Thyroid gland (tissue), 4 donors: Measurements from ENCODE around the gene OOSP3. TPM values are rescaled to one million over a fixed set of nuclear protein-coding genes. Genes with fewer than 3 reads are reported as not detected.
"Not testable (repeated sequence)": the region's sequence is repeated elsewhere in the genome, so short reads cannot be mapped to it uniquely, and the experiment has no call there.

Experiments
- DNase-seq, 2 donors: peaks; one replicate each; pipeline ENCODE4 v3.0.0-alpha.2; 2019
- H3K27ac ChIP-seq, 3 donors: fragments of 200-600 bp; sonication (generic); 1 replicate in 2 of 3; 2 replicates in 1 of 3; pipeline ENCODE4 v1.5.1; 2016 to 2019; ENCODE audit warnings: mild to moderate bottlenecking in 1 of 3, moderate library complexity in 1 of 3
- H3K27me3 ChIP-seq: fragments of 200-600 bp; sonication (generic); one replicate; pipeline ENCODE4 v1.5.1; 2019
- H3K36me3 ChIP-seq, 2 donors: fragments of 200-600 bp; sonication (generic); one replicate each; pipeline ENCODE4 v1.5.1; 2016 to 2019
- H3K4me1 ChIP-seq, 2 donors: fragments of 200-600 bp; sonication (generic); one replicate each; pipeline ENCODE4 v1.5.1; 2017 to 2019
- H3K4me3 ChIP-seq, 3 donors: fragments of 200-600 bp; sonication (generic); replicated peaks in 1 of 3; 1 replicate in 2 of 3; 2 replicates in 1 of 3; pipeline ENCODE4 v1.5.1; 2016; ENCODE audit warnings: mild to moderate bottlenecking in 1 of 3
- H3K9me3 ChIP-seq: fragments of 200-600 bp; sonication (generic); one replicate; pipeline ENCODE4 v1.5.1; 2017
- POLR2A ChIP-seq, 2 donors: fragments of 450-650 bp; IDR thresholded peaks; one replicate each; pipeline ENCODE4 v1.6.1; 2017; ENCODE audit warnings: antibody characterized with exemption in 2 of 2, mild to moderate bottlenecking in 2 of 2, moderate library complexity in 1 of 2
- WGBS, 2 donors: methylation state at CpG; one replicate each; pipeline ENCODE4 v1.1.5; 2017; 5-methylcytosine and 5-hydroxymethylcytosine counted together
- intact Hi-C: fragments of 100-400 bp; cut with DNase I; formaldehyde crosslinking; loops from one replicate; pipeline ENCODE4 v1.15.1; 2023
- total RNA-seq, 4 donors: library from RNA; depleted of rRNA; stranded (reverse); fragments of >200 nt; gene quantifications; one replicate each; pipeline ENCODE4 v1.2.3, GENCODE V29; 2016
- TF ChIP-seq, protein P1 (sequence below), 6 experiments: fragments of 200-600 bp in 3 of 6; fragments of 450-650 bp in 3 of 6; sonication (generic) in 3 of 6; IDR thresholded peaks; one replicate each; pipeline ENCODE4 v1.5.1; 2016 to 2019; ENCODE audit warnings: antibody characterized with exemption in 6 of 6, mild to moderate bottlenecking in 2 of 6, inconsistent platforms in 1 of 6, moderate library complexity in 1 of 6

OOSP3 gene
- total RNA-seq, 4 donors from 2014 or later: not detected

DNA sequence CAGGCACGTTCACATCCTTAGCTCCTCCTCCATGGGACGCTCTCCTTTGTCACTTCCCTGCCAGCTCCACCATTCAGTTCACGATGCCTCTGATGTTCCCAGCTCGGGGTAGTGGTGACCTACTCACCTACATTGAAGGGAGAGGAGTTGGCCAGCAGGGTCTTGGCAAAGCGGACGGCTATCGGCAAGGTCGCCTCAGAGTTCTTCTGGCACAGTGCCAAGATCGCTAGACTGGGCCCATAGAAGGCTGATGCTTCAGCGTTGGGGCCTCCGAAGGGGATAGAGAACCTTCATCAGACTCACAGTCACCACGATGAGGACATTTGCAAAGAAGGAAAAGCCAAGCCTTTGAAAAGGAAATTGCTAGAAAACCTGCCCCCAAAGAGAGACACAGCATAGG, 36.3 kb upstream of the OOSP3 start:
- TF ChIP-seq, protein P1, sequence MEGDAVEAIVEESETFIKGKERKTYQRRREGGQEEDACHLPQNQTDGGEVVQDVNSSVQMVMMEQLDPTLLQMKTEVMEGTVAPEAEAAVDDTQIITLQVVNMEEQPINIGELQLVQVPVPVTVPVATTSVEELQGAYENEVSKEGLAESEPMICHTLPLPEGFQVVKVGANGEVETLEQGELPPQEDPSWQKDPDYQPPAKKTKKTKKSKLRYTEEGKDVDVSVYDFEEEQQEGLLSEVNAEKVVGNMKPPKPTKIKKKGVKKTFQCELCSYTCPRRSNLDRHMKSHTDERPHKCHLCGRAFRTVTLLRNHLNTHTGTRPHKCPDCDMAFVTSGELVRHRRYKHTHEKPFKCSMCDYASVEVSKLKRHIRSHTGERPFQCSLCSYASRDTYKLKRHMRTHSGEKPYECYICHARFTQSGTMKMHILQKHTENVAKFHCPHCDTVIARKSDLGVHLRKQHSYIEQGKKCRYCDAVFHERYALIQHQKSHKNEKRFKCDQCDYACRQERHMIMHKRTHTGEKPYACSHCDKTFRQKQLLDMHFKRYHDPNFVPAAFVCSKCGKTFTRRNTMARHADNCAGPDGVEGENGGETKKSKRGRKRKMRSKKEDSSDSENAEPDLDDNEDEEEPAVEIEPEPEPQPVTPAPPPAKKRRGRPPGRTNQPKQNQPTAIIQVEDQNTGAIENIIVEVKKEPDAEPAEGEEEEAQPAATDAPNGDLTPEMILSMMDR (IDR thresholded peaks at IDR 0.05): no peak
- no peak for TF ChIP-seq POLR2A (IDR thresholded peaks at IDR 0.05)
- 78 to 80% methylated on average over 12 of the region's 12 CpGs for WGBS, 2 donors
- intact Hi-C loops: no loop called here
- Histone ChIP-seq H3K36me3 (no peaks in the 10 kb centered on the region), H3K27me3 (no peaks in the 10 kb centered on the region), H3K4me3 (no peak overlapping the region), H3K9me3 (no peaks in the 10 kb centered on the region), H3K4me1 (no peaks in the 10 kb centered on the region), H3K27ac (no peak overlapping the region)
- no peak for DNase-seq

- TF ChIP-seq, protein P1 (IDR thresholded peaks at IDR 0.05): no peak
- TF ChIP-seq POLR2A (IDR thresholded peaks at IDR 0.05): no peak
- intact Hi-C loops: no loop called here
- no peak within 1 kb of the TSS for H3K27ac ChIP-seq
Measured at GRCh38 chr11:59845399-59845798, 33.2 kb upstream of the OOSP3 start, which contains the start of gene CBLIF. Gene CBLIF, minus strand, starts transcription at chr11:59845499. Its CDS starts 46 bp downstream, at chr11:59845453.

DNA sequence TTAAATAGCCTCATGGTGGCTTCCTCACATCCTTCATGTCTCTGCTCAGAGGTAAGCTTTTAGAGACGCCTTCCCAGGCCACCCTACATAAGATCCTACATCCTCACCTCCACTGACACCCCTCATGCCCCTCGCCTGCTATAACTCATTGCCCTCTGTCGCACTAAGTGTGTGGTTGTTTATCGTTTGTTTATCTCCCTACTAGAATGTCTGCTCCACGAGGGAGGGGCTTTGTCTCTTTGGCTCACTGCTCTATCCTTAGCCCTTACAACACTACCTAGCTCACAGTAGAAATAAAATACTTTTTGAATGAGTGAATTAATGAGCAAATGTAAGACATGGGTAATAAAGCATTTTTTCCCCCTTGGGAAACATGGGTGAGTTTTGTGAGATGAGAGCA, 32.0 kb upstream of the OOSP3 start:
- no peaks in the 10 kb centered on the region for H3K4me1 ChIP-seq
- no peak overlapping the region for H3K27ac ChIP-seq
- 73 to 75% methylated on average over 5 of the region's 5 CpGs for WGBS, 2 donors
- no peak overlapping the region for H3K4me3 ChIP-seq
- H3K27me3 ChIP-seq: no peaks in the 10 kb centered on the region
- TF ChIP-seq, protein P1 (IDR thresholded peaks at IDR 0.05): no peak
- no peak for TF ChIP-seq POLR2A (IDR thresholded peaks at IDR 0.05)
- H3K9me3 ChIP-seq: no peaks in the 10 kb centered on the region
- no peaks in the 10 kb centered on the region for H3K36me3 ChIP-seq
- intact Hi-C loops: no loop called here
- no peak for DNase-seq

More at GRCh38 chr11:59845399-59845798, 33.2 kb upstream of the OOSP3 start, which contains the start of gene CBLIF:
- 79 to 80% methylated on average over 4 of the region's 4 CpGs for WGBS, 2 donors
- Histone ChIP-seq H3K36me3 (no peaks in the 10 kb centered on the region), H3K9me3 (no peaks in the 10 kb centered on the region), H3K27me3 (no peaks in the 10 kb centered on the region), H3K4me1 (no peaks in the 10 kb centered on the region), H3K4me3 (no peak within 1 kb of the TSS)
- no peak for DNase-seq

GRCh38 chr11:59847626-59848025, 31.0 kb upstream of the OOSP3 start:
- intact Hi-C loops: no loop called here
- no peak for TF ChIP-seq POLR2A (IDR thresholded peaks at IDR 0.05)
- TF ChIP-seq, protein P1 (IDR thresholded peaks at IDR 0.05): no peak

DNA sequence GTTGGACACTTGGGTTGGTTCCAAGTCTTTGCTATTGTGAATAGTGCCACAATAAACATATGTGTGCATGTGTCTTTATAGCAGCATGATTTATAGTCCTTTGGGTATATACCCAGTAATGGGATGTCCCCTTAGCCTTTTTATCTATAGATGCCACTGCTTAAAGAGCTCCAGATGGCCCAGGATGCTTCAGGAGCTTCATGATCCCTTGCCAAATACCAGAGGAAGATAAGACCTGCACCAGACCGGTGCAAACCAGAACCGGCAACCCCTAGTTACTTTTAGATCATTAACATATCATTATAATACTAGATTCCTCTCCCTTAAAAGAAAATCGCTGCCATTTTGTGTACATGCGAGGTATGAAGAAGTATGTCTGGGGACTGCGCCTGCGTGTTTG, 30.1 kb upstream of the OOSP3 start:
- H3K4me1 ChIP-seq, H3K36me3 ChIP-seq, H3K4me3 ChIP-seq, H3K9me3 ChIP-seq, H3K27ac ChIP-seq, intact Hi-C loops, DNase-seq, H3K27me3 ChIP-seq: not testable (repeated sequence)
- WGBS, 2 donors: 94 to 95% methylated on average over 6 of the region's 6 CpGs

More at GRCh38 chr11:59847626-59848025, 31.0 kb upstream of the OOSP3 start:
- Histone ChIP-seq H3K36me3 (no peaks in the 10 kb centered on the region), H3K27ac (no peak overlapping the region), H3K27me3 (no peaks in the 10 kb centered on the region), H3K9me3 (no peaks in the 10 kb centered on the region), H3K4me1 (no peaks in the 10 kb centered on the region), H3K4me3 (no peak overlapping the region)
- DNase-seq: no peak
- 75 to 79% methylated on average over 3 of the region's 3 CpGs for WGBS, 2 donors

GRCh38 chr11:59849129-59849528, 29.5 kb upstream of the OOSP3 start:
- Histone ChIP-seq H3K4me3 (no peak overlapping the region), H3K36me3 (no peaks in the 10 kb centered on the region), H3K9me3 (no peaks in the 10 kb centered on the region), H3K27ac (no peak overlapping the region), H3K4me1 (no peaks in the 10 kb centered on the region), H3K27me3 (no peaks in the 10 kb centered on the region)
- no peak for DNase-seq
- TF ChIP-seq, protein P1 (IDR thresholded peaks at IDR 0.05): no peak
- no peak for TF ChIP-seq POLR2A (IDR thresholded peaks at IDR 0.05)
- intact Hi-C loops: no loop called here
- 54 to 64% methylated on average over 2 of the region's 2 CpGs for WGBS, 2 donors

- H3K4me1 ChIP-seq, DNase-seq, H3K27me3 ChIP-seq, H3K36me3 ChIP-seq, H3K9me3 ChIP-seq, H3K27ac ChIP-seq, intact Hi-C loops, H3K4me3 ChIP-seq: not testable (repeated sequence)
- 90 to 92% methylated on average over 2 of the region's 2 CpGs for WGBS, 2 donors
Measured at GRCh38 chr11:59849551-59849950, 29.0 kb upstream of the OOSP3 start.

- intact Hi-C loops, H3K4me3 ChIP-seq, H3K27ac ChIP-seq, H3K27me3 ChIP-seq, DNase-seq, H3K36me3 ChIP-seq, H3K9me3 ChIP-seq, H3K4me1 ChIP-seq: not testable (repeated sequence)
- 87 to 91% methylated on average over 5 of the region's 5 CpGs for WGBS, 2 donors
Measured at GRCh38 chr11:59851416-59851815, 27.2 kb upstream of the OOSP3 start.
